ENCODE results near the gene PDGFB.

DNA sequence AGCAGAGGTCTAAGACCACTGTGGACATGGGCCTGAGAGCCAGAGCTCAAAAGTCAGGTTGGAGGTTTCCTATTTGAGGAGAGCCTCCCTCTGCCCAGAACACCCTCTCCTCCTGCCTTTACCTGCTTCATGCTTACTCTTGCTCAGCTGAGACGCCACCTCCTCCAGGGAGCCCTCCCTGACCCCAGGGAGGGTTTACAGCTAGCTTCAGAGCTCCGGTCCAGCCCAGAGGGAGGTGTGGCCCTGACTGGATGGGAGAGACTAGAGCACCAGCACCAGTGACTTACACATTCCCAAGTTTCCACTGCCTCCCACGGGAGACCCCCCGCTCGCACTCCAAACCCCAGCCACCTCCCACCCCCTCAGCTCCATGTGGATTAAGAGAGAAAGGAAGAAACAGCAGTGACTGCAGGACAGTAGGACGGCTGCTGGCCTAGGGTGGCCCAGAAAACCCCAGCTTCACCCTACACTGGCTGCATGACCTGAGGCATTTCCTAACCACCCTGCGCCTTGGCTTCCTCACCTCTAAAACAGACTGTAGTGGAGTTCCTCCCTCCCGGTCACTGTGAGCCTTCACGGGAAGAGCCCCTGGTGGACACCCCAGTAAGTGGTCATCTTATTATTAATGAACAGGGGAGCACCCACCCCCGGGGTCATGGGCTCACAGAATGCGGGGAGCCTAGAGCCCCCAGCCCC is 24.5 kb upstream of the PDGFB start:
- TF ChIP-seq, protein P1, sequence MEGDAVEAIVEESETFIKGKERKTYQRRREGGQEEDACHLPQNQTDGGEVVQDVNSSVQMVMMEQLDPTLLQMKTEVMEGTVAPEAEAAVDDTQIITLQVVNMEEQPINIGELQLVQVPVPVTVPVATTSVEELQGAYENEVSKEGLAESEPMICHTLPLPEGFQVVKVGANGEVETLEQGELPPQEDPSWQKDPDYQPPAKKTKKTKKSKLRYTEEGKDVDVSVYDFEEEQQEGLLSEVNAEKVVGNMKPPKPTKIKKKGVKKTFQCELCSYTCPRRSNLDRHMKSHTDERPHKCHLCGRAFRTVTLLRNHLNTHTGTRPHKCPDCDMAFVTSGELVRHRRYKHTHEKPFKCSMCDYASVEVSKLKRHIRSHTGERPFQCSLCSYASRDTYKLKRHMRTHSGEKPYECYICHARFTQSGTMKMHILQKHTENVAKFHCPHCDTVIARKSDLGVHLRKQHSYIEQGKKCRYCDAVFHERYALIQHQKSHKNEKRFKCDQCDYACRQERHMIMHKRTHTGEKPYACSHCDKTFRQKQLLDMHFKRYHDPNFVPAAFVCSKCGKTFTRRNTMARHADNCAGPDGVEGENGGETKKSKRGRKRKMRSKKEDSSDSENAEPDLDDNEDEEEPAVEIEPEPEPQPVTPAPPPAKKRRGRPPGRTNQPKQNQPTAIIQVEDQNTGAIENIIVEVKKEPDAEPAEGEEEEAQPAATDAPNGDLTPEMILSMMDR (IDR thresholded peaks at IDR 0.05) = no peak
- no peak for TF ChIP-seq POLR2AphosphoS5 (IDR thresholded peaks at IDR 0.05; ENCODE audit: insufficient read depth in 1 of 2, low read depth in 1 of 2)

Measured in vagina (tissue), 2 donors.